ENCODE results near the gene GALNT16. TPM values are rescaled to one million over a fixed set of nuclear protein-coding genes. Genes with fewer than 3 reads are reported as not detected.
"Not testable (repeated sequence)": the region's sequence is repeated elsewhere in the genome, so short reads cannot be mapped to it uniquely, and the experiment has no call there.

The GALNT16 gene
- polyA plus RNA-seq, 3 donors, result 1.9 to 3.6 (median 3.4) TPM

GRCh38 chr14:69281450-69282169 is 21.7 kb downstream of the GALNT16 start:
- no peak for DNase-seq (ENCODE audit: low read depth in 3 of 3, low spot score in 2 of 3)

GRCh38 chr14:69282448-69282847 is 22.5 kb downstream of the GALNT16 start:
- DNase-seq (ENCODE audit: low read depth in 3 of 3, low spot score in 2 of 3), result no peak

GRCh38 chr14:69284170-69284569 is 24.2 kb downstream of the GALNT16 start:
- DNase-seq (ENCODE audit: low read depth in 3 of 3, low spot score in 2 of 3), result no peak

- DNase-seq (ENCODE audit: low read depth in 3 of 3, low spot score in 2 of 3), result no peak
Observed at GRCh38 chr14:69285661-69286255, 25.8 kb downstream of the GALNT16 start.

GRCh38 chr14:69287098-69288010 is 27.4 kb downstream of the GALNT16 start:
- DNase-seq (ENCODE audit: low read depth in 3 of 3, low spot score in 2 of 3), result no peak

GRCh38 chr14:69288011-69288771 is 28.2 kb downstream of the GALNT16 start:
- DNase-seq (ENCODE audit: low read depth in 3 of 3, low spot score in 2 of 3), result peak in 1 of 3 donors; percentile 31

GRCh38 chr14:69288956-69289705 is 29.2 kb downstream of the GALNT16 start:
- no peak for DNase-seq (ENCODE audit: low read depth in 3 of 3, low spot score in 2 of 3)

GRCh38 chr14:69289811-69290520 is 30.0 kb downstream of the GALNT16 start:
- no peak for DNase-seq (ENCODE audit: low read depth in 3 of 3, low spot score in 2 of 3)

GRCh38 chr14:69290881-69291280 is 30.9 kb downstream of the GALNT16 start:
- DNase-seq (ENCODE audit: low read depth in 3 of 3, low spot score in 2 of 3), result not testable (repeated sequence)

GRCh38 chr14:69291396-69291795 is 31.4 kb downstream of the GALNT16 start:
- no peak for DNase-seq (ENCODE audit: low read depth in 3 of 3, low spot score in 2 of 3)

- DNase-seq (ENCODE audit: low read depth in 3 of 3, low spot score in 2 of 3), result no peak
Observed at GRCh38 chr14:69291891-69292561, 32.1 kb downstream of the GALNT16 start.

GRCh38 chr14:69298131-69299071 is 38.4 kb downstream of the GALNT16 start:
- no peak for DNase-seq (ENCODE audit: low read depth in 3 of 3, low spot score in 2 of 3)

- no peak for DNase-seq (ENCODE audit: low read depth in 3 of 3, low spot score in 2 of 3)
Observed at GRCh38 chr14:69299286-69300035, 39.5 kb downstream of the GALNT16 start.

GRCh38 chr14:69300601-69301221 is 40.8 kb downstream of the GALNT16 start:
- no peak for DNase-seq (ENCODE audit: low read depth in 3 of 3, low spot score in 2 of 3)

- DNase-seq (ENCODE audit: low read depth in 3 of 3, low spot score in 2 of 3), result no peak
Observed at GRCh38 chr14:69303086-69303485, 43.1 kb downstream of the GALNT16 start.

GRCh38 chr14:69312608-69313007 is 52.6 kb downstream of the GALNT16 start:
- no peak for DNase-seq (ENCODE audit: low read depth in 3 of 3, low spot score in 2 of 3)
